Measurements from ENCODE around the gene DDI2. TPM values are rescaled to one million over a fixed set of nuclear protein-coding genes. Genes with fewer than 3 reads are reported as not detected.

The DDI2 gene
- total and polyA plus RNA-seq, 4 donors, result 9.5 to 72.5 (median 42.0) TPM

DNA sequence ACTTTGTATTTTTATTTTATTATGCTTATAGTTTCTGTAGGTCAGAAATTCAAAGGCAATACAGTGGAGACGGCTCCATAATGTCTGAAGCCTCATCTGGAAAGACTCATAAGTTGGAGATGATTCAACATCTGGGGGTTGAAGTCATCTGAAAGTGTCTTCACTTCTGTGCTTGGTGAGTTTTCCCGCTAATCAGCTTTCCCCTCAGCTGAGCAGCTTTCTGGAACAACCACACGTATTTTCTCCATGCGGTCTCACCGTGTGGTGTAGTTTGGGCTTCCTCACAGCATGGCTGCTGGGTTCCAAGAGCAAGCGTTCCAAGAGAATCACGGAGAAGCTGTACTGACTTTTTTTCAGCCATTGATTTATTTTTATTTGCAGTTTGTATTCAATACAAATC is 7.6 kb upstream of the DDI2 start:
- Histone ChIP-seq H3K36me3 (ENCODE audit: control insufficient read depth in 4 of 4, insufficient read depth in 3 of 4, low read depth in 1 of 4, low read length in 3 of 4) (no peaks in the 10 kb centered on the region), H3K4me3 (ENCODE audit: low read depth in 1 of 3, low read length in 3 of 3) (no peak overlapping the region), H3K27me3 (ENCODE audit: control insufficient read depth in 4 of 4, insufficient read depth in 4 of 4, low read length in 3 of 4) (no peaks in the 10 kb centered on the region), H3K9ac (ENCODE audit: low read depth in 1 of 2, low read length in 2 of 2) (no peak overlapping the region), H3K4me1 (ENCODE audit: control insufficient read depth in 4 of 4, insufficient read depth in 4 of 4, low read length in 3 of 4) (peaks cover 1 to 16% (median 12%) of the 10 kb centered on the region in 4 donors), H3K27ac (ENCODE audit: low read depth in 1 of 2, low read length in 2 of 2) (no peak overlapping the region), H3K9me3 (ENCODE audit: control insufficient read depth in 4 of 4, low read length in 3 of 4) (no peaks in the 10 kb centered on the region)
- WGBS, result 93% methylated on average over 7 of the region's 7 CpGs
- TF ChIP-seq, protein P1, sequence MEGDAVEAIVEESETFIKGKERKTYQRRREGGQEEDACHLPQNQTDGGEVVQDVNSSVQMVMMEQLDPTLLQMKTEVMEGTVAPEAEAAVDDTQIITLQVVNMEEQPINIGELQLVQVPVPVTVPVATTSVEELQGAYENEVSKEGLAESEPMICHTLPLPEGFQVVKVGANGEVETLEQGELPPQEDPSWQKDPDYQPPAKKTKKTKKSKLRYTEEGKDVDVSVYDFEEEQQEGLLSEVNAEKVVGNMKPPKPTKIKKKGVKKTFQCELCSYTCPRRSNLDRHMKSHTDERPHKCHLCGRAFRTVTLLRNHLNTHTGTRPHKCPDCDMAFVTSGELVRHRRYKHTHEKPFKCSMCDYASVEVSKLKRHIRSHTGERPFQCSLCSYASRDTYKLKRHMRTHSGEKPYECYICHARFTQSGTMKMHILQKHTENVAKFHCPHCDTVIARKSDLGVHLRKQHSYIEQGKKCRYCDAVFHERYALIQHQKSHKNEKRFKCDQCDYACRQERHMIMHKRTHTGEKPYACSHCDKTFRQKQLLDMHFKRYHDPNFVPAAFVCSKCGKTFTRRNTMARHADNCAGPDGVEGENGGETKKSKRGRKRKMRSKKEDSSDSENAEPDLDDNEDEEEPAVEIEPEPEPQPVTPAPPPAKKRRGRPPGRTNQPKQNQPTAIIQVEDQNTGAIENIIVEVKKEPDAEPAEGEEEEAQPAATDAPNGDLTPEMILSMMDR (IDR thresholded peaks at IDR 0.05; ENCODE audit: low read depth, low read length, missing input control), result no peak
- TF ChIP-seq RXRA (IDR thresholded peaks at IDR 0.05) (no peak), NR2F2 (IDR thresholded peaks at IDR 0.05) (no peak), HNF4A (conservative IDR thresholded peaks at IDR 0.05) (no peak), YY1 (IDR thresholded peaks at IDR 0.05) (no peak), FOXA1 (IDR thresholded peaks at IDR 0.05) (no peak), HNF4G (IDR thresholded peaks at IDR 0.05) (no peak), TAF1 (conservative IDR thresholded peaks at IDR 0.05) (no peak), FOXA2 (IDR thresholded peaks at IDR 0.05) (no peak), GABPA (IDR thresholded peaks at IDR 0.05 in 1 of 2, conservative IDR thresholded peaks at IDR 0.05 in 1 of 2) (no peak), RAD21 (IDR thresholded peaks at IDR 0.05) (no peak), SP1 (IDR thresholded peaks at IDR 0.05) (no peak), EGR1 (IDR thresholded peaks at IDR 0.05; ENCODE audit: low read depth in 2 of 2) (no peak), JUND (IDR thresholded peaks at IDR 0.05) (no peak)
- TF ChIP-seq, protein P2, sequence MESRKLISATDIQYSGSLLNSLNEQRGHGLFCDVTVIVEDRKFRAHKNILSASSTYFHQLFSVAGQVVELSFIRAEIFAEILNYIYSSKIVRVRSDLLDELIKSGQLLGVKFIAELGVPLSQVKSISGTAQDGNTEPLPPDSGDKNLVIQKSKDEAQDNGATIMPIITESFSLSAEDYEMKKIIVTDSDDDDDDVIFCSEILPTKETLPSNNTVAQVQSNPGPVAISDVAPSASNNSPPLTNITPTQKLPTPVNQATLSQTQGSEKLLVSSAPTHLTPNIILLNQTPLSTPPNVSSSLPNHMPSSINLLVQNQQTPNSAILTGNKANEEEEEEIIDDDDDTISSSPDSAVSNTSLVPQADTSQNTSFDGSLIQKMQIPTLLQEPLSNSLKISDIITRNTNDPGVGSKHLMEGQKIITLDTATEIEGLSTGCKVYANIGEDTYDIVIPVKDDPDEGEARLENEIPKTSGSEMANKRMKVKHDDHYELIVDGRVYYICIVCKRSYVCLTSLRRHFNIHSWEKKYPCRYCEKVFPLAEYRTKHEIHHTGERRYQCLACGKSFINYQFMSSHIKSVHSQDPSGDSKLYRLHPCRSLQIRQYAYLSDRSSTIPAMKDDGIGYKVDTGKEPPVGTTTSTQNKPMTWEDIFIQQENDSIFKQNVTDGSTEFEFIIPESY (IDR thresholded peaks at IDR 0.05), result no peak
- TF ChIP-seq, protein P3, sequence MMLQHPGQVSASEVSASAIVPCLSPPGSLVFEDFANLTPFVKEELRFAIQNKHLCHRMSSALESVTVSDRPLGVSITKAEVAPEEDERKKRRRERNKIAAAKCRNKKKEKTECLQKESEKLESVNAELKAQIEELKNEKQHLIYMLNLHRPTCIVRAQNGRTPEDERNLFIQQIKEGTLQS (IDR thresholded peaks at IDR 0.05), result no peak
- TF ChIP-seq, protein P4, sequence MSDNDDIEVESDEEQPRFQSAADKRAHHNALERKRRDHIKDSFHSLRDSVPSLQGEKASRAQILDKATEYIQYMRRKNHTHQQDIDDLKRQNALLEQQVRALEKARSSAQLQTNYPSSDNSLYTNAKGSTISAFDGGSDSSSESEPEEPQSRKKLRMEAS (IDR thresholded peaks at IDR 0.05), result no peak
- TF ChIP-seq, protein P5, sequence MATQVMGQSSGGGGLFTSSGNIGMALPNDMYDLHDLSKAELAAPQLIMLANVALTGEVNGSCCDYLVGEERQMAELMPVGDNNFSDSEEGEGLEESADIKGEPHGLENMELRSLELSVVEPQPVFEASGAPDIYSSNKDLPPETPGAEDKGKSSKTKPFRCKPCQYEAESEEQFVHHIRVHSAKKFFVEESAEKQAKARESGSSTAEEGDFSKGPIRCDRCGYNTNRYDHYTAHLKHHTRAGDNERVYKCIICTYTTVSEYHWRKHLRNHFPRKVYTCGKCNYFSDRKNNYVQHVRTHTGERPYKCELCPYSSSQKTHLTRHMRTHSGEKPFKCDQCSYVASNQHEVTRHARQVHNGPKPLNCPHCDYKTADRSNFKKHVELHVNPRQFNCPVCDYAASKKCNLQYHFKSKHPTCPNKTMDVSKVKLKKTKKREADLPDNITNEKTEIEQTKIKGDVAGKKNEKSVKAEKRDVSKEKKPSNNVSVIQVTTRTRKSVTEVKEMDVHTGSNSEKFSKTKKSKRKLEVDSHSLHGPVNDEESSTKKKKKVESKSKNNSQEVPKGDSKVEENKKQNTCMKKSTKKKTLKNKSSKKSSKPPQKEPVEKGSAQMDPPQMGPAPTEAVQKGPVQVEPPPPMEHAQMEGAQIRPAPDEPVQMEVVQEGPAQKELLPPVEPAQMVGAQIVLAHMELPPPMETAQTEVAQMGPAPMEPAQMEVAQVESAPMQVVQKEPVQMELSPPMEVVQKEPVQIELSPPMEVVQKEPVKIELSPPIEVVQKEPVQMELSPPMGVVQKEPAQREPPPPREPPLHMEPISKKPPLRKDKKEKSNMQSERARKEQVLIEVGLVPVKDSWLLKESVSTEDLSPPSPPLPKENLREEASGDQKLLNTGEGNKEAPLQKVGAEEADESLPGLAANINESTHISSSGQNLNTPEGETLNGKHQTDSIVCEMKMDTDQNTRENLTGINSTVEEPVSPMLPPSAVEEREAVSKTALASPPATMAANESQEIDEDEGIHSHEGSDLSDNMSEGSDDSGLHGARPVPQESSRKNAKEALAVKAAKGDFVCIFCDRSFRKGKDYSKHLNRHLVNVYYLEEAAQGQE (IDR thresholded peaks at IDR 0.05), result no peak
- DNase-seq (ENCODE audit: low spot score), result no peak
